ENCODE data around the gene SYNE3.

SYNE3 gene

GRCh38 chr14:95524706-95525512 is 8.5 kb upstream of the SYNE3 start:
- DNase-seq (ENCODE audit: low spot score), result no peak
- TF ChIP-seq, protein P1, sequence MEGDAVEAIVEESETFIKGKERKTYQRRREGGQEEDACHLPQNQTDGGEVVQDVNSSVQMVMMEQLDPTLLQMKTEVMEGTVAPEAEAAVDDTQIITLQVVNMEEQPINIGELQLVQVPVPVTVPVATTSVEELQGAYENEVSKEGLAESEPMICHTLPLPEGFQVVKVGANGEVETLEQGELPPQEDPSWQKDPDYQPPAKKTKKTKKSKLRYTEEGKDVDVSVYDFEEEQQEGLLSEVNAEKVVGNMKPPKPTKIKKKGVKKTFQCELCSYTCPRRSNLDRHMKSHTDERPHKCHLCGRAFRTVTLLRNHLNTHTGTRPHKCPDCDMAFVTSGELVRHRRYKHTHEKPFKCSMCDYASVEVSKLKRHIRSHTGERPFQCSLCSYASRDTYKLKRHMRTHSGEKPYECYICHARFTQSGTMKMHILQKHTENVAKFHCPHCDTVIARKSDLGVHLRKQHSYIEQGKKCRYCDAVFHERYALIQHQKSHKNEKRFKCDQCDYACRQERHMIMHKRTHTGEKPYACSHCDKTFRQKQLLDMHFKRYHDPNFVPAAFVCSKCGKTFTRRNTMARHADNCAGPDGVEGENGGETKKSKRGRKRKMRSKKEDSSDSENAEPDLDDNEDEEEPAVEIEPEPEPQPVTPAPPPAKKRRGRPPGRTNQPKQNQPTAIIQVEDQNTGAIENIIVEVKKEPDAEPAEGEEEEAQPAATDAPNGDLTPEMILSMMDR (IDR thresholded peaks at IDR 0.05; ENCODE audit: extremely low read depth, insufficient read depth, missing control alignments), result no peak
- in situ Hi-C loops (cut with MboI; ENCODE audit: low pct_unique_long_range_greater_than_20kb, low sequenced_read_pairs, unreplicated experiment), result loop anchor here (5.0 to 25.0 kb wide), 2 partner anchors 73 to 1563 kb away; no protein-coding TSS in a partner anchor

- in situ Hi-C loops (cut with MboI; ENCODE audit: low pct_unique_long_range_greater_than_20kb, low sequenced_read_pairs, unreplicated experiment), result loop anchor here (25.0 kb wide), 1 partner anchor 1562 kb away; no protein-coding TSS in a partner anchor
- DNase-seq (ENCODE audit: low spot score), result no peak
- TF ChIP-seq, protein P1 (IDR thresholded peaks at IDR 0.05; ENCODE audit: extremely low read depth, insufficient read depth, missing control alignments), result no peak
Observed at GRCh38 chr14:95523815-95524448, 7.5 kb upstream of the SYNE3 start.

GRCh38 chr14:95523051-95523814 is 6.8 kb upstream of the SYNE3 start:
- no peak for DNase-seq (ENCODE audit: low spot score)
- TF ChIP-seq, protein P1 (IDR thresholded peaks at IDR 0.05; ENCODE audit: extremely low read depth, insufficient read depth, missing control alignments), result no peak
- in situ Hi-C loops (cut with MboI; ENCODE audit: low pct_unique_long_range_greater_than_20kb, low sequenced_read_pairs, unreplicated experiment), result loop anchor here (25.0 kb wide), 1 partner anchor 1561 kb away; no protein-coding TSS in a partner anchor

DNA sequence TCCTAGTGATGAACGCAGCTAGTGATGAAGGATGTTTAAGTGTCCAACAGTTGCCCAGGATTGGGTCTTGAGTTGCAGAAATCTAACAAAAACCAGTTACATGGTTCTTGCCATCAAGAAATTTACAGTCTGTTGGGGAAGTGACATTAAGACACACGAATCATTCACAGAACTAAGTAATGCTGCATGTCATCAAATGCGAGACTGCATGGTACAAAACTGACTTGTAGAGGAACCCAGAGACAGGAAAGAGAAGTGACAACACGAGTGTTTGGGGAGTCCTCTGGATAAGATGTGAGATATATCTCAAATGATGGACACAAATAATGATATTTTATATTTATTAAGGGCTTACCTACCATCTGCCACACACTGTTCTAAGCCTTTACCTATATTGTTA is 6.1 kb upstream of the SYNE3 start:
- TF ChIP-seq, protein P1 (IDR thresholded peaks at IDR 0.05; ENCODE audit: extremely low read depth, insufficient read depth, missing control alignments), result no peak
- no peak for DNase-seq (ENCODE audit: low spot score)
- in situ Hi-C loops (cut with MboI; ENCODE audit: low pct_unique_long_range_greater_than_20kb, low sequenced_read_pairs, unreplicated experiment), result loop anchor here (25.0 kb wide), 1 partner anchor 1560 kb away; no protein-coding TSS in a partner anchor

DNA sequence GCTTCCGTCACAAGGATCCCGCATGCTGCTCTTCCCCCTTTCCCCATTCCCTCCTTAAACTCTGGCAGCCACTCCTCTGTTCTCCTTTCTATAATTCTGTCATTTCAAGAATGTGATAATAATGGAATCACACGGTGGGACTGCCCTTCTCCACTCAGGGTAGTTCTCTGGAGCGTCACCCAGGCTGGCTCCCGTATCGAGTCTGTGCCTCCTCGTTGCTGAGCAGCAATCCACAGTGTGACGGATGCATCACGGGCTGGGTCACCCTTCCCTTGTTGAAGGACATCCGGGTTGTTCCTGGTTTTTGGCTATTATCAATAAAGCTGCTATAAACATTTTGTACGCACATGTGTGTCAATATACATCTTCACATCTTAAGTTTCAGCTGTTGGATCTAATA is 5.7 kb upstream of the SYNE3 start:
- TF ChIP-seq, protein P1 (IDR thresholded peaks at IDR 0.05; ENCODE audit: extremely low read depth, insufficient read depth, missing control alignments), result no peak
- no peak for DNase-seq (ENCODE audit: low spot score)
- in situ Hi-C loops (cut with MboI; ENCODE audit: low pct_unique_long_range_greater_than_20kb, low sequenced_read_pairs, unreplicated experiment), result loop anchor here (25.0 kb wide), 1 partner anchor 1560 kb away; no protein-coding TSS in a partner anchor

DNA sequence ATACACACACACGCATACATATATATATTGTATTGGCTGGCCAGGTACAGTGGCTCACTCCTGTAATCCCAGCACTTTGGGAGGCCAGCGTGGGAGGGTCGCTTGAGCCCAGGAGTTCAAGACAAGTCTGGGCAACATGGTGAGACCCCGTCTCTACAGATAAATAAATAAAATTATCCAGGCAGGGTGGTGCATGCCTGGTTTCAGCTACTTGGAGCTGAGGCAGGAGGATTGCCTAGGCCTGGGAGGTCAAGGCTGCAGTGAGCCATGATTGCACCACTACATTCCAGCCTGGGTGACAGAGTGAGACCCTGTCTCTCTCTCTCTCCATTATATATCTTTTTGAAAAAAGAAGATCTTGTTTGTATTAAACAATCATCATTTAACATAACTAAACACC is 4.6 kb upstream of the SYNE3 start:
- TF ChIP-seq, protein P1 (IDR thresholded peaks at IDR 0.05; ENCODE audit: extremely low read depth, insufficient read depth, missing control alignments), result no peak
- DNase-seq (ENCODE audit: low spot score), result no peak
- in situ Hi-C loops (cut with MboI; ENCODE audit: low pct_unique_long_range_greater_than_20kb, low sequenced_read_pairs, unreplicated experiment), result loop anchor here (25.0 kb wide), 1 partner anchor 1559 kb away; no protein-coding TSS in a partner anchor
